ENCODE data around the gene NDUFS8.

NDUFS8 gene

DNA sequence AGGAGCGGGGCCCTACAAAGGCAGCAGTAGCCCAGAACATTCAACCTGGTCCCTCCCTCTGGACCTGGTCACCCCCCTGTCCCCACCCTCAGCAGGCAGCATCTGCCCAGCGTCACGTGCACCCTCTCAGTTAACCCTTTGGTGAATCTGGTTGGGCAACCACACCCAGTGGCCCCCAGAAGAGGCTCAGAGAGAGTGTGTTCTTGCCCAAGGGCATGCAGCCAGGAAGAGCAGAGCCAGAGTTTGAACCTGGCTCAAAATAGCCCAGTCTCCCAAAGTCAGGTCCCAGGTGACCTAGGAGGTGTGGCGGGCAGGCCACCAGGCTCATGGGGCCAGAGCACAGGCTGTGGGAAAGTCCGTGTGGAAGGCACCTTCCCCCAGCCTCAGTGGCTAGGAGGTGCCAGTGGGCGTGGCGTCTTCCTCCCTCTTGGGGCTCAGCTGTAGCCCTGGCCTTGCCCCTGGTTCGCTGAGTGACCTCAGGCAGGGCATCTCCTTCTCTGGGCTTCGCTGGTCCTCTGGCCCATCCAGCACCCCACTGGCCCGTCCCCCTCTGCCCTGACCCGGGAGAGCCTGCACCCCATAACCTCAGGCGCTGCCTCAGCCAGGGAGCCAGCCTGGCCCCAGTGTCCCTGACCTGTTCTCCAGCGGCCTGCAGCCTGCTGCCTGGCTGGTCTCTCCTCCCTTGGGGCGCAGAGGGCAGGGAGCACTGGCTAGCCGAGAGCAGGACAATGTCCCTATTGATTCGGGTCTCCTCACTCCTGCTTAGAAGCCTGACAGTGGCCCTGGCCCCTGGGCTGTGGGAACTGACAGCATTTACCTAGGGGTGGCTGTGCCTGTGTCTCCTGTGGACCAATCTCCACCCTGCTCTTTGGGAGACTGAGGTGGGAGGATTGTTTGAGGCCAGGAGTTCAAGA is 13.3 kb upstream of the NDUFS8 start:
- no peak for DNase-seq

DNA sequence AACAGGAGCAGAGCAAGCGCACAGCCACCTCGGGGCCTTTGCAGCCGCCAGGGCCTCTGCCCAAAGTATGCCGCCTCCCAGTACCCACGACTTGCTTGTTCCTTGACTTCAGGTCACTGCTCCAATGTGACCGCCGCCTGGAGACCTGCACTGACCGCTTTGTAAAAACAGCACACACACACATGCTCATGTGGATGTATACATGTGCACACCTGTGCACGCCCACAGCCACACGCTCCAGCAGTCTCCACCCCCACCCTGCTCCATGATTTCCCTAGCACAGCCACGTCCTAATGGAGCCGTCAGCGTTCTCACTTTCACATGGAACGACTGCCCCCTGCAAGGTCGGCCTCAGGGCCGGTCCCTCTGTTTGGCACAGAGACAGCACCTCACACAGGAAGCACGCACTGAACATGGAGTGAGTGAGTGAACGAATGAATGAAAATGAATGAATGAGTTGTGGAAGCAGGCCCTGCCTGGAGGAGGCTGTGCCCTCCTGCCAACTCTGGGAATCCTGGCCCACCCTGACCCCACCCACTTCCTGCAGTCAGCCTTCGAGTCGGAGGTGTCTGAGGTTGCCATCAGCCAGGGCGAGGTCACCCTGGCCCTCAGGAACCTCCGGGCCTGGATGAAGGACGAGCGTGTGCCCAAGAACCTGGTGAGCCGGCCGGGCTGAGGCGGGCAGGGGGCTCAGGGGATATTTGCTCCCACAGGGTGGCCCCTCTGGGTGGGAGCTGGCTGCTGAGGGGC is 12.3 kb upstream of the NDUFS8 start:
- DNase-seq: no peak

DNA sequence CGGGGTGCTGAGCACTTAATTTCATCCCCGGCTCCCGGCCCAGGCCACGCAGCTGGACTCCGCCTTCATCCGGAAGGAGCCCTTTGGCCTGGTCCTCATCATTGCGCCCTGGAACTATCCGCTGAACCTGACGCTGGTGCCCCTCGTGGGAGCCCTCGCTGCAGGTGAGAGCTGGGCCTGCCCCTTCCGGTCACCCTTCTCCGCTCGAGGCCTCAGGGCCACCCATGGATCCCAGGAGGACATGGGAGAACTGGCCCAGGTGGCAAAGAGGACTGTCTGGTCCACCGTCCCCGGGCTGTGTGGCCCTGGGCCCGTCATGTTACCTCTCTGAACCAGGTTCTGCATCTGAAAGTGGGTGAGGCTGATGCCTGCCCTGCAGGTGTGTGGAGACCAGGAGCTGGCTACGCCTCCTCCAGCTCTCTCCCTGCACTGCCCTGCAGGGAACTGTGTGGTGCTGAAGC is 11.7 kb upstream of the NDUFS8 start:
- no peak for DNase-seq

DNA sequence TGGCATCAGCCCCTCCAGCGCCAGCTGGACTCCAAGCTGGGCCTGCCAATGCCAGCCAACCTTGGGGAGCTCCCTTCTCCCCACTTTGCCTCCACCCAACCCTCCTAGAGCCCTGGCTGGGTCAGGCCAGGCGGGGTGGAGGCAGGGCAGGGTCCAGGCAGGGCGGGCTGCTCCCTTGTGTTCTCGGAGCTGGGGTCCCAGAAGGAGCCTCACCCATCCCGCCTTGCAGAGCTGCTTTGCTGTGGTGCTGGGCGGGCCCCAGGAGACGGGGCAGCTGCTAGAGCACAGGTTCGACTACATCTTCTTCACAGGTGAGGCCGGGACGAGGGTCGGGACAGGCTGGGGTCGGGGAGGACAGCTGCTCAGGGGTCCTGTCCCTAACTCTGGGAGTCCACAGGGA is 11.0 kb upstream of the NDUFS8 start:
- no peak for DNase-seq

DNA sequence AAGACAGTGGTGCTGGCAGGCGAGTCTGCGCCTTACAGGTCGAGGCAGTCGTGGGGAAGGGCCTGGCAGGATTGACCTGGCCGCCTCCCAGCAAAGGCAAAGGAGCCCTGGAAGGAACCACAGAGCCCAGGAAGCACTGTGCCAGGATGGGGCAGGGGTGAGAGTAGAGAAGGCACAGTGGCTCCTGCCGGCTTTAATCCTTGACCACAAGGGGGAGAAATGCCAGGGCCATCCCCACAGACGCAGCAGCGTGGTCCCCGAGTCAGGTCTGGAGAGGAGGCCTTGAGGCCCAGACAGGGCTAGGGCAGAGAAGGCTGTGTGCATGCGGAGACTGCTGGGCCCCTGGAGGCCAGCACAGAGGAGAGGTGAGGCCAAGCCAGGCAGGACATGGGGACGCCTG is 9.9 kb upstream of the NDUFS8 start:
- DNase-seq: no peak

DNA sequence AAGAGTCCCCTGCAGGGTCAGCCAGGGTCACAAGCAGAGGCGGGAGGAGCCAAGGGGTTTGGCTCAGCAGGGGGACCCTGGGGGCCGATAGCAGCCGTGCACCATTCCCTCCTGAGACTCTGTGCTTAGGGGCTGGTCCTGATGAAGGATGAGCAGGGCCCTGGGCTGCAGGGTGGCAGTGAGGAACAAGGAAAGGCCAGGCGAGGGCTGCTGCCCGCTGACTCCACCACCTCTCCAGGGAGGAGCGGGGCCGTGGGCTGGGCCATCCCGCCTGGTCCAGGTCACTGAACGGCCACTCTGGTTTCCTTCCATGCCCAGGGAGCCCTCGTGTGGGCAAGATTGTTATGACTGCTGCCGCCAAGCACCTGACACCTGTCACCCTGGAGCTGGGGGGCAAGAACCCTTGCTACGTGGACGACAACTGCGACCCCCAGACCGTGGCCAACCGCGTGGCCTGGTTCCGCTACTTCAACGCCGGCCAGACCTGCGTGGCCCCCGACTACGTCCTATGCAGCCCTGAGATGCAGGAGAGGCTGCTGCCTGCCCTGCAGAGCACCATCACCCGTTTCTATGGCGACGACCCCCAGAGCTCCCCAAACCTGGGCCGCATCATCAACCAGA is 9.2 kb upstream of the NDUFS8 start:
- DNase-seq: no peak

DNA sequence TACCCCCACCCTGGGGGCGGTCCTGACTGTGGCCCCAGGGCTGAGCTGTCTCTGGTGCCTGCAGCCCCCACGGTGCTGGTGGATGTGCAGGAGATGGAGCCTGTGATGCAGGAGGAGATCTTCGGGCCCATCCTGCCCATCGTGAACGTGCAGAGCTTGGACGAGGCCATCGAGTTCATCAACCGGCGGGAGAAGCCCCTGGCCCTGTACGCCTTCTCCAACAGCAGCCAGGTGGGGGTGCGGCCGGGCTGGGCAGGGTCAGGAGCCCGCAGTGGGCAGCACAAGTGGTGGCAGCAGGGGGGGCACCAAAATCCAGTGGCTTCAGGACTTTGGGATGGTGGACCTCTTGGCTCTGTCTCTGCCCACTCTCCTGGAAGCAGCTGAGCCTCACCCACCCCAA is 8.0 kb upstream of the NDUFS8 start:
- DNase-seq: no peak

DNA sequence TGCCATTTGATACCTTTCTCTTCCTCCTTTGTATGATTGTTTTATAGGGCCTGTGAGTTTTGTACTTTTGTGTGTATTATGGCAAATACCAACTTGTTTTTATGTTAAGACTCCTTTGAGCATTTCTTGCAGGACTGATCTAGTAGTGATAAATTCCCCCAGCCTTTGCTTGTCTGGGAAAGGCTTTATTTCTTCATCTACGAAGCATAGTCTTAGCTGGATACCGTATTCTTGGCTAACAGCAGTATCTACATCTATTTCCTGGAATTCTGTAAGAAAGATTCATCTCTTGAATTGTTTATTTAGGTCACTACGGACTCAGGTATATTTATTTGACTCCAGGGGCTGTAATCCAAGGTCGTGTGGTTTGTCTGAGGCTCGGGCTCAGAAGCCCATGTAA is 6.0 kb upstream of the NDUFS8 start:
- DNase-seq: no peak

DNA sequence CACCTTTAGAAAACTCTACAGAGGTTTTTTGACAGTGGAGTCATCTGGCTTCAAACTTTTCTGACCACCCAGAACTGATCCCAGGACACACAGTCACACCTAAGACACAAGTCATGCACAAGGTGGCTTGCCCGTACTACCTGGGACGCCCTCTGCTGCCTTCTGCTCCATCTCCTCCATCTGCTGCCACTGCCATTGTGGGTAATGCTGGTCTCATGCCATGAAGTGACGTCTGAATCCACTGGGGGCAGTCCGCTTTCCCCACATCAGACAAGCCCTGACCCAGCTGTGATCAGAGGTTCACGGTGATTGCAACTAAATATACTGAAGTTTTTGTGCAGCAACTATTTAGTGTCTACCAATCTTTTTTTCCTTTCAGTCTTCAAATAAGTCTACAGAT is 5.4 kb upstream of the NDUFS8 start:
- DNase-seq: no peak

DNA sequence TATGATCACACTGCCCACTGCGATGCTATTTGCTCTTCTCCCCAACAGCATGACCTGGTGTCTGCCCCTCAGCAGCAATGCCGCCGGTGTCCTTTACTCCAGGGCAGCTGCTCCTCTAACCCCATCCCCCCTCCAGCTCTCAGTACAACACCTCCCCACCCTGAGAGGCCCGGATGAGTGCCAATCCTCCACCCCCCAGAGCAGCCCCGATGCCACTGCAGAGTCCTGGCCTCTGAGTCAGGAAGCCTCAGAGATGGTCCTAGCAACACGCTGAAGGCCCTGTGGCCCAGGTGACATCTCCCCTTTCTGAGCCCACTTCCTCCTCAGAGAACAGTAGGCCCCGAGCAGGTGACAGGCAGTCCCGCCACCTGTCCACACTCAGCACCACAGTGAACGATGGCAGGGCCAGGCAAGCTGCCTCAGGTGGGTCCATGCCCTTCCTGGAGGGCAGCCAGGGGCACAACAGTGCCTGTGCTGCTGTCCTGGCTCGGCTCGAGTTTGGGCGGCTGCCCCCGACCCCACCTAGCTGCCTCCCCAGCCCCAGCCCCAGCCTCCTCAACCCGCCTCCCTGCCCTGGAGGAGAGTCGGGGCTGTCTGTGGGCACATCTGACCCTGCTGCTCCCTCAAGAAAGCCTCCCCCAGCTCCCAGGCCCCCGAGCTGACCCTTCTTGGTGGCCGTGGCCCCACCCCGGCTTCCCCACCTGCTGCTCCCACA is 3.9 kb upstream of the NDUFS8 start:
- DNase-seq: no peak

DNA sequence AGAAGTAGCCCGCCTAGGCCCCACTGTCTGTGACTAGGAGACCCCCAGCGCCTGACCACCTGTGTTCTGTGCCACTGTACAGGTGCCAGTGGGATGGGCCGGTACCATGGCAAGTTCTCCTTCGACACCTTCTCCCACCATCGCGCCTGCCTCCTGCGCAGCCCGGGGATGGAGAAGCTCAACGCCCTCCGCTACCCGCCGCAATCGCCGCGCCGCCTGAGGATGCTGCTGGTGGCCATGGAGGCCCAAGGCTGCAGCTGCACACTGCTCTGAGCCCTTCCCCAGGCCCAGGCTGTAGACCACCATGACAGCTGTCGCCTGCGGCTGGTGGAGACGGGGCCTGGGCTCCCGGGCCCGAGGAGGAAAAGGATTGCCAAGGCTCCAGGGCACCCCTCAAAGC is 2.8 kb upstream of the NDUFS8 start:
- DNase-seq: no peak

DNA sequence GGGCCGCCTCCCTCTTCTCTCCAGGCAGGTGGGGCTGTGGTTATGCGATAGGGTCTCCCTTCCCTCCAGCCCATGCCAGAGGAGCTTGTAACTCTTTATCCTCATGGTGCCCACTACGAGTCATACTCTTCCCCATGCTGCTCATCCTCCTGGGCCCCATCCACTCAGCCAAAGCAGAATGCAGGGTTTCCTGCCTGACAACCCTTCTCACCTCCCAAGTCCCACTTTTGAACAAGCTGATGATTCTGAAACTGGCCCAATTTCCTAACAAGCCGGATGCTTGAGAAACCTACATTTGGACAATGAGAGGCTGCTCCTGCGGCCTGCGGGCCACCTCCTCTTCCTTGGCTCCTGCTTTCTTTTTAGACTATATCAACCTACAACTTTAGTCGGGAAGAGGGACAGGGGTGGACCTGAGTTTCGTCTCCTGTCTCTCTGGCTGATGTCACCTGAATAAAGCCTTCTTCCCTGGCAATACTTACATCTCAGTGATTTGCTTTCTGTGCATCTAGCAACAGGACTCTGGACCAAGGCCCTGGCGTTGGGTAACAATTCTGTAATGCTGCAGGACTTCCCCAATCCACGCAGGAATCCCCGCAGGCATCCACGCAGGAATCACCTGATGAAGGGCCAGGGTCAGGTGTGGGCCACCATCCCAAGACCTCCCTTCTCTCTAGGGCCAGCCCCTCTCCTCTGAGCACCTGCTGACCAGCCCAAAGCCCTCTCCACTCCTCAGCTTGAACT is 1.5 kb upstream of the NDUFS8 start:
- DNase-seq: no peak

DNA sequence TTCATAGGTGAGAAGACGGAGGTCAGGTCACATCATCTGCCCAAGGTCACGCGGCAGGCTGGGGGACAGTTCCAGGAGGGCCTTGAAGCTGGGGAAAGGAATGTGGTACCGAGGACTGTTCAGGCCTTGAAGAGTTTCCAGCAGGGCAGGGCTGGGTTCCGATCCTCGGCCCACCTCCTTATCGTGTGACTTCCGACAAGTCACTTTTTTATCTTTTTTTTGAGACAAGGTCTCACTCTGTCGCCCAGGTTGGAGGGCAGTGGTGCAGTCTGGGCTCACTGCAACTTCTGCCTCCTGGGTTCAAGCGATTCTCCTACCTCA is 623 bp downstream of the NDUFS8 start:
- no peak for DNase-seq

DNA sequence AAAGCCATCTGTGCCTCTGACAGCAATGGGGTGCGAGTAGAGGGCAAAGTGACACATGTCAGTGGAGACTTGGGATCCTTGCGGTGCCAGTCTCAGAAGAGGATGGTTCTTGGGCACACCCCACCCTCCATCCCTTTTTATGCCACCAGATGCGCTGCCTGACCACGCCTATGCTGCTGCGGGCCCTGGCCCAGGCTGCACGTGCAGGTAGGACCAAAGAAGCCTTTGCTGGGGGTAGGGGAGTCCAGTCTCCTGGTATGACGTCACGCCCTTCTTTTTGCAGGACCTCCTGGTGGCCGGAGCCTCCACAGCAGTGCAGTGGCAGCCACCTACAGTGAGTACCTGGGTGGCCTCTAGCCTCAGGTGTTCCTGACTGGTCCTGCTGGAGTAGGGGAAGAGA is 1.5 kb downstream of the NDUFS8 start:
- DNase-seq: no peak

DNA sequence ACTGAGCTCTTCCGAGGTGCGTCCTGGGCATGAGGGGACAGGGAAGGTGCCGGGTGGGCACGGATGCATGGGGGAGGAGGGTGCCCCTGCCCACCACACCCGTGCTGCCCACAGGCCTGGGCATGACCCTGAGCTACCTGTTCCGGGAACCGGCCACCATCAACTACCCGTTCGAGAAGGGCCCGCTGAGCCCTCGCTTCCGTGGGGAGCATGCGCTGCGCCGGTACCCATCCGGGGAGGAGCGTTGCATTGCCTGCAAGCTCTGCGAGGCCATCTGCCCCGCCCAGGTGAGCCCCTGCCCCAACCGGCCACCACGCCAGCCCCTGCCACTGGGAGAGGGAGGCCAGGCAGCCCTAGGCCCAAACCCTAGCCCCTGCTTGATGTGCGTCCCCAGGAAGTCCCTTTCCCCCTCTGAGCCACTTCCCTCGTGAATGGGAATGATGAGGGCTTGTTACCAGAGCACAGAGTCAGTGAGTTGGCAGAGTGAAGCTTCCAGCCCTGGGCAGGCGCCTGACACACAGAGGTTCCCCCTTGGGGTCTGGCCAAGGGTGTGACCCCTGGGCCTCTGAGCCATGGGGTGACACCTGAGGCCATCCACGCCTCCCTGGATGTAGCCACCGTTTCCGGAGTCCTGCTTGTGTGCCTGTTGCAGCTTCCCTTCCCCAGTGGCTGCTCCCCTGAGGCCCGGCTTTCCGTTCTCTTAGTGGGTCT is 2.7 kb downstream of the NDUFS8 start:
- no peak for DNase-seq

DNA sequence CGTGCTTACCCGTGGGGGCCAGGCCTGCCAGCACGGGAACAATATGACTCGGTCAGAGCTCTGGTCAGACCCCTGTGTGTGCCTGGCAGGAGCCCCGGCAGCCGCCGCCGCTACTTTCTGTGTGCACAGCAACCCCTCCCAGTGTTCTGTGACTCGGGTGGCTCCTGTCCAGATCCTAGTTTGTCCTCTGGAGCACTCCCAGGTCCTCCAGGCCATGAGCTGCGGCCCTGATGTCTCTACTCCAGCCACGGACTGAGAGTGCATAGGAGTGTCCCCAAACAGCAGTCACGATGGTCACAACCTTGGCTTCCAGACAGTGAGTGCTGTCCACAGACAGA is 3.2 kb downstream of the NDUFS8 start:
- DNase-seq: no peak

DNA sequence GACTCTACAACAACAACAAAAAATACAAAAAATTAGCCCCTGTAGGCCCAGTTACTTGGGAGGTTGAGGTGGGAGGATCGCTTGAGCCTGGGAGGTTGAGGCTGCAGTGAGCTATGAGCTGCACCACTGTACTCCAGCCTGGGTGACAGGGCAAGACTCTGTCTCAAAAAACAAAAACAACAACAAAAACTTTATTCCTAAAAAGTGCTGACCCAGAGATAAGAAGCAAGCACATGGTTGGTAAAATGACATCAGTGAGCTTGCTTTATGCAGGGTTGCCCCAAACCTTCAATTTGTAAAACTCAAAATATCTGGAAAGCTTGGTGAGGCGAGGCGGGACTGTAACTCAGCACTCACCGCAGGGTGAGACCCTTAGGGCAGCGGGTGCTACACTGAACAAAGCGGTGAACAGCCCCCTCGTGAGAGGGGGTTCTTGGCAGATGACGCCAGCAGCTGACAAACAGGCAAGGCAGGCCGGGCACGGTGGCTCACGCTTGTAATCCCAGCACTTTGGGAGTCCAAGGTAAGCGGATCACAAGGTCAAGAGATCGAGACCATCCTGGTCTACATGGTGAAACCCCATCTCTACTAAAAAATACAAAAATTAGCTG is 4.9 kb downstream of the NDUFS8 start:
- no peak for DNase-seq

DNA sequence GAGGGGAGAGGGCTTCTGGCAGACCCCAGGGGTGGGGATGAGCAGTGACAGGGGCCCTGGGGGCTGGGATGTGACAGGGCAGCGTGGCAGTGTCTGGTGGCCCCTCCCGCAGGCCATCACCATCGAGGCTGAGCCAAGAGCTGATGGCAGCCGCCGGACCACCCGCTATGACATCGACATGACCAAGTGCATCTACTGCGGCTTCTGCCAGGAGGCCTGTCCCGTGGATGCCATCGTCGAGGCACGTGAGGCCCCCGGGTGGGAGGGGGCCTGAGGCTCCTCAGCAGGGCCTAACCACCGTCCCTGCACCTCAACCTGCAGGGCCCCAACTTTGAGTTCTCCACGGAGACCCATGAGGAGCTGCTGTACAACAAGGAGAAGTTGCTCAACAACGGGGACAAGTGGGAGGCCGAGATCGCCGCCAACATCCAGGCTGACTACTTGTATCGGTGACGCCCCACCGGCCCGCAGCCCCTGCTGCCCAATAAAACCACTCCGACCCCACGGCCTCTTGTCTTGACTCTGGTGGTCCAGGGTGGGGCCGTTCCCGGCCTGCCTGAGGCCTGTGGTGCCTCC is 5.7 kb downstream of the NDUFS8 start:
- no peak for DNase-seq

DNA sequence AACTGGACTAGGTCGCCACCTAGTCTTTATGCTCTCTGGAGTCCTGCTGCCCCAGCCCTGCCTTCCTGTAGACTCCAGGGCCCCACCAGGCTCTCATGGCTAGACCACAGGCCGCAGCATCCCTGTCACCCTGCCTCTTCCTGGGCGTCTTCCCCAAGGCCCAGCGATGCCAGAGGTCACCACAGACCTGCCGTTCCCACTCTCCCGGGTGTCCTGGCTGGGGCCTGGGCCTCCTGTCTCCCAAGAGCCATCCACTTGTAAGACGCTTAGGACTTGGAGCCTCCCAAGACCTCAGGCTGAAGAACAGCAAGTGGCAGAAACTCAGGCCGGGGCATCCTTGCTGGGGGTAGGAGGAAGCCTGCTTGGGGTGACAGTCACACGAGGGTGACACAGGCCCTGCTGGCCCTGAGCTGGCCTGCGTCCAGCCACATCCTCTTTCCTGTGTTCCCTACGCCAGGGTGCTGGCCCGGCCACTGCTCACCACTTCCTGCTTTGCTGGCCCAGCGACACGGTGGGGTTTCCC is 6.3 kb downstream of the NDUFS8 start:
- DNase-seq: no peak

DNA sequence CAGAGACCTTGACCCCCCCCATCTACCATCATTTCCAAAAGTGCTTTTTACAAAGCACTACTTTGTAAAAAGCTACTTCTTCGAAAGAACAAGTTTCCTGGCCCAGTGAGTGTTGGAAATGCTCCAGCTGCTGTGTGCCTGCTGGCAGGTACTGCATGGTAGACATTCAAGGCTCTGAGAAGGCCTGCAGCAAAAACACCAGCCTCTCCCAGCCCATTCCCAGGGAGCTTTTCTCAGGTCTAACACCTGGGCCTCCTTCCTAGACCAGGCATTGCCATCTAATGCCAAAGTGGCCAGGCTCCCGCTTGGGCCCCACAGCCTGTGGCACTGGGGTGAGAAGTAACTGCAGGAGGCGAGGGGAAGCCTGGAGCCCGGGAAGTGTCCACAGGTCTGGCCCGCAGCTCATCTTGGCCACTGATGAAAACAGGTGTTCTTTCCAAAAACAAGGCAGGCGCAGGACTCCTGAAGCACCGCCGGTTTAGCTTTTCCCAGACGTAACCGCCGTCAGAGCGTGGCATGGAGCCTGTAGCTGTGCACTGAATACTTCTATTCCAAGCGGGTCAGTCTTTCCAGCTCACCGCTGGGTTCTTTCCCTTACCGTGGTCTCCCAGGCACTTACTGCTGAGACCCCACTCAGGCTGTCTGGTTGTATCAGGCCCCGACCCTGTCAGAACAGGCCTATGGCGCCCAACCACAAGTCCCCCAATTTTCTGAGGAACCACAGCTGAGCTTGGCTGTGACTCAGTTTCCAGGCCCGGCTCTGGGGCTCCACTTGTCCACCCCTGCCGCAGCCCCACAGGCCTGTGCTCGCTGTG is 7.1 kb downstream of the NDUFS8 start:
- no peak for DNase-seq
